Activated T-cell treated with anti-CD3 and anti-CD28 coated beads, Interleukin-2, amount 50 U/mL, for 4 hours (primary cell): ENCODE results near the gene PLAC1. TPM values are rescaled to one million over a fixed set of nuclear protein-coding genes. Genes with fewer than 3 reads are reported as not detected.

Experiments used
- ATAC-seq, 2 donors: fragments of 200-7000 bp; cut with Tn5 transposase; one replicate each; pipeline ENCODE4 v1.10.0; 2021
- DNase-seq: peaks from one replicate; pipeline ENCODE4 v3.0.0-alpha.2; 2020
- H3K27me3 Mint-ChIP-seq: one replicate; pipeline ENCODE4 v1.8.0; 2021; ENCODE audit warnings: low read depth, mixed read lengths
- H3K36me3 Mint-ChIP-seq: one replicate; pipeline ENCODE4 v1.8.0; 2022; ENCODE audit warnings: mixed read lengths; ENCODE audit not compliant: insufficient read depth
- H3K4me1 Mint-ChIP-seq: one replicate; pipeline ENCODE4 v1.8.0; 2021; ENCODE audit warnings: low read depth, mixed read lengths
- H3K4me3 Mint-ChIP-seq: one replicate; pipeline ENCODE4 v1.8.0; 2021; ENCODE audit warnings: mild to moderate bottlenecking, moderate library complexity, mixed read lengths
- H3K9me3 Mint-ChIP-seq: one replicate; pipeline ENCODE4 v1.8.0; 2021; ENCODE audit warnings: mixed read lengths
- total RNA-seq, 3 donors: library from RNA; stranded (reverse); gene quantifications; one replicate each; pipeline ENCODE4 v1.2.1, GENCODE V29; 2021

The PLAC1 gene
- total RNA-seq, 3 donors from 2014 or later = 0.24 to 0.35 TPM; not detected in 1

DNA sequence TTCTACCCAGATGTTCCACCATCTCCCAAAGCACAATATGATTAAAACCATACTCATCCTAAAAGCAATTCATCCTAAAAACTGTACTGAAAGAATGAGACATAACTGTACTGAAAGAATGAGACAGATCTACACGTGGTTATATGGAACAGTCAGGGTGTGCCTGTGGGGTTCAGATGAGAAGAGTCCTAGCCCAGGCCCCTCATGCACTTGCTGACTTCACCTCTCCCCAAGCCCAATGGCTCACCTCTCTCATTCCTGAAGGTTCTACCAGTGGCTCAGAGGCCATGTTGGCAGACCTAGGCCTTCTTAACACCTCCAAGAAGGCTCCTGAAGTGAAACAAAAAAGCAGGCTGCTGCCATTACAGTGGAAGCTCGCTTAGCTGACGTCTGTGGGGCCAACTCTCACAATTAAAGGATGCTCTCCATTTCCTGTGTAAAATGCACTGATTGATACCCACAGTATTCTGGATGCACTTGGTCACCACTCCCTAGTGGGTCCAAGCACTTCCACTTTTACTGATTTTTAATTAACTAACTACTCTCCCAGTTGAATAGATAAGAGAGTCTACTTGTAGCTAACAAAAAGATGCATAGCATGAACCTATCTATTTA lies 3.8 kb downstream of the PLAC1 start:
- Mint-ChIP-seq H3K4me3 (no peak overlapping the region), H3K4me1 (peaks cover 9% of the 10 kb centered on the region)

DNA sequence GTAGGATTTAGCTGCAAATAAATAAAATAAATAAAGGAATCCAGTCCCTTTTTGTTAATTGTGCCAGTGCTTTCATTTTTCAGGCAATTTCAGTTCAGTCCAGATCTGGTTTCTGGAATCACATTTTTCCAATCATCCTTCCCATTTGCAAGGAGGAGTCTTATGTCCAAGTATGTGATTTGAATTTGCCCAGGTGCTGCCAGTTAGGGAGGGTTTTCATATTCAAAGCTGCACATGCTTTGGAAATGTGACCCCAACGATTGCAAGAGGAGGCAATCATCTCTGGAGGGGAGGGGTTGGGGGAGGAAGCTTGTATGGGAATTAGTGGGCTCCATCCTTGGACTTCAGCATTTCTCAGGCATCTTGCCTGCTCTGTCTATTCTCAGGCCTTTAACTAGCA lies 4.4 kb downstream of the PLAC1 start:
- no peaks in the 10 kb centered on the region for H3K27me3 Mint-ChIP-seq
- ATAC-seq (no peak), DNase-seq (no peak)
- peaks cover 9% of the 10 kb centered on the region for H3K4me1 Mint-ChIP-seq
- no peak overlapping the region for H3K4me3 Mint-ChIP-seq
- H3K9me3 Mint-ChIP-seq = no peaks in the 10 kb centered on the region
- H3K36me3 Mint-ChIP-seq = no peaks in the 10 kb centered on the region

More for the DNA sequence above, 3.8 kb downstream of the PLAC1 start:
- Mint-ChIP-seq H3K27me3 (no peaks in the 10 kb centered on the region), H3K9me3 (no peaks in the 10 kb centered on the region), H3K36me3 (no peaks in the 10 kb centered on the region)
- ATAC-seq (peak; percentile 98 to 99), DNase-seq (no peak)

DNA sequence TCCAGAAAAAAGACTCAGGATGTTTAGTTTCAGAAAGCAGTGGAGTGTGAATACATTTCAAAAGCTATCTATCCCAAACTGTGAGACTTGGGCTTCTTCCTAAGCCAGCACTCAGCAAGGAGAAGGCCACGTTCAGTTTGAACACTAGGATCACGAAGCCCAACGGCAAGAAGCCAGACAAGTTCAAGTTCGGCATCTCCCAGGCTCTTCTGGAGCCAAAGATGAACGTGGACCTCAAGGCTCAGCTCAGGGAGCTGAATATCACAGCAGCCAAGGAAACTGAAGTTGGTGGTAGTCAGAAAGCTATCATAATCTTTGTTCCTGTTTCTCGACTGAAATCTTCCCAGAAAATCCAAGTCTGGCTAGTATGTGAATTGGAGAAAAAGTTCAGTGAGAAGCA lies 7.6 kb downstream of the PLAC1 start:
- H3K4me3 Mint-ChIP-seq = no peak overlapping the region
- peaks cover 6% of the 10 kb centered on the region for H3K27me3 Mint-ChIP-seq
- DNase-seq (no peak), ATAC-seq (no peak)
- peaks cover 9% of the 10 kb centered on the region for H3K4me1 Mint-ChIP-seq
- no peaks in the 10 kb centered on the region for H3K9me3 Mint-ChIP-seq
- no peaks in the 10 kb centered on the region for H3K36me3 Mint-ChIP-seq

DNA sequence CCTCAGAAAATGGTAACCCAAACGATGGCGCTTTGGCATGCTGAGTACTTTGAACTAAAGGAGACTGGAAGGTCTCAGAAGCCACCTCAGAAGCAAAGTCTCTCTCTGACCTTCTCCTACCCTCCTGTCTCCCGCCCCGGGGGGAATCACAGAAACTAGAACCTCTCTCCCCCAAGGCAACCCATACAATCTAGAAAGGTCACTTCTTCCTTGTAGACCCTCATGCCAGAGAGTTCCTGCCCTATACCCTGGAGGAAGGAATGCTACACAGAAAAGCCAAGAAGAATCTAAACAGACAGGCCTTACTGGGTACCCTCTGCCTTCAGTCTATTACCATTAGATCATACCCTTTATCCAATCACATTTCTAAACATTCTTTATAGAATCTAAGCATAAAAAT lies 8.5 kb downstream of the PLAC1 start:
- Mint-ChIP-seq H3K4me1 (peaks cover 8% of the 10 kb centered on the region), H3K27me3 (peaks cover 8% of the 10 kb centered on the region), H3K9me3 (no peaks in the 10 kb centered on the region), H3K36me3 (no peaks in the 10 kb centered on the region), H3K4me3 (no peak overlapping the region)
- no peak for ATAC-seq
- DNase-seq = no peak

DNA sequence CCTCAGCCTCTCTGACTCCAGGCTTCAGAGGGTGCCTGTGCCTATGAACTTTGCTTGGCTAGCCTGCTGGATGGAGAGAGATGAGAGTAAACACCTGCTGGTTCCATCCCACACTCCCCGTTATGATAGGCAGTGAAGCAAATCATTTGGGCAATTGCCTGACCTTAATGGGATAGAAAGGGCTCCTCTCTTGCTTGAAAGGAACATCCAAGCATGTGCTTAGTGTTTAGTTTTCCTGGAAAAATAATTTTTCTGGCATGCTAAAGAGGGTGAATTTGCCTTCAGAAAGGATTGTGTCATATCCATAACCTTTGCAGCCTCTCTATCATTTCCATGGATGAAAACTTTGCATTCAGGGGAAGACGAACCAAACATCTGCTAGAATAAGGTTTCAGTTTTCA lies 10.8 kb downstream of the PLAC1 start:
- Mint-ChIP-seq H3K4me3 (no peak overlapping the region), H3K27me3 (peaks cover 11% of the 10 kb centered on the region), H3K4me1 (no peaks in the 10 kb centered on the region), H3K36me3 (no peaks in the 10 kb centered on the region), H3K9me3 (no peaks in the 10 kb centered on the region)
- DNase-seq (no peak), ATAC-seq (no peak)

DNA sequence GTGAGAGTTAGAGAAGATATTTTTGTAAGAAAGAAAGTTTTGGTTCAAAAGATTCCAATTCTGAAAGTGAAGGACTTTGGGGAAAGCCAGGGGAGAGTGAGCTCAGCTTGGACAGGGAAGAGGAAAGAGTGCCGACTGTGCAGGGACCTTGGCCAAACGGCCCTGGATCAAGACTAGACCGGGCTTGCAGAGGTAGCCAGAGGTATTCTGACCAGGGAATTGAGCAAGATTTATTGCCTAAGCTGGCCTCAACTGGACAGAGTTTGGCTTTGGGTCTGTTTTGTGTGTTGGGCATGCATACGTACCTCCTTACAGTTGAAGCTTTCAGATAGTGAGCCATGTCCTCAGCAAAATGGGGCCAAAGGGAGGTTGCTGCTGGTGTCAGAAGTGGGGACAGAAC lies 11.6 kb downstream of the PLAC1 start:
- Mint-ChIP-seq H3K4me3 (no peak overlapping the region), H3K9me3 (no peaks in the 10 kb centered on the region), H3K27me3 (peaks cover 14% of the 10 kb centered on the region), H3K36me3 (no peaks in the 10 kb centered on the region), H3K4me1 (no peaks in the 10 kb centered on the region)
- ATAC-seq (no peak), DNase-seq (no peak)

DNA sequence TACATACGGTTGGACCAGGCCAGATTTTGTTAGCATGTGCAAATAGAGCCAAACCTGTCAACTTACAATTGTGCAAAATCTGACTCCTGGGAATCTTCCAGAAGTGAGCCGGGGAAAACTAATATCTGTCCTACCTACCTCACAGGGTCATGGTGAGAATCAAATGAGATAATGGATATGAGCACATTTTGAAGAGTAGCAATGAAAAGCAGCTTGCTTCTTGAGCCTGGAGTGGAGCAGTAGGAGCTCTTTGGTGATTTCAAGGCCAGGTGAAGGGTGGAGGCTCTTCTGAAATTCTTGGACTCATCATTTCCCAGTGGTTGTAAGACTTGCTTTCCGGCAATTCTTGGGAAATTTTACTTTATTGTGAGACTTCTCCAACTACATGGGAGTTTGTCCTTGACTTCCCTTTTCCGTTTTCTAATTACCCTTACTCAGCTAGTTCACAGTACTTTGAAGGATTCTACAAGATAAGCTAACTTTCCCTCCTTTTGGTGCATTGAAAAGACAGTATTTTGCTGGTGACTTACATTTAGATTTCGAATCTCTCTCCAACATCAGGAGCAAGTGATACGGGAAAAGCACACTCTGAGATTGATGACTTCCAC lies 12.2 kb downstream of the PLAC1 start:
- Mint-ChIP-seq H3K27me3 (peaks cover 19% of the 10 kb centered on the region), H3K4me3 (no peak overlapping the region), H3K4me1 (no peaks in the 10 kb centered on the region), H3K9me3 (no peaks in the 10 kb centered on the region), H3K36me3 (no peaks in the 10 kb centered on the region)
- DNase-seq (no peak), ATAC-seq (no peak)

DNA sequence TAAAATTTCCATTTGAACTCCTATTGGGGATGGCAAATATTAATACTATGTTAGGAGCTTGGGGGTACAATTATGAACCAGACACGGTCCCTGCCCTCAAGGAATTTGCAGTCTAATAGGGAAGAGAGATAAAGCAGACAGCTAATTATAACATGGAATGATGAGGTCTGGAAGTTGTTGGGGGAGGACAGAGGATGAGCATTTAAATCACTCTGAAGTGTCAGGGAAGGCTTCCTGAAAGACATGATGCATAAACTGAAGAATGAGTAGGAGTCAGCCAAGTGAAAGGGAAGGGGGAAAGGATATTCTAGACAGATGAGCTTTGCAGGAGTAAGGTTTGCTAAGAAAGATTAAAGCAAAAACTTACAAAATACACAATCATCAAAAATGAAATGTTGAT lies 15.9 kb downstream of the PLAC1 start:
- ATAC-seq = no peak
- peaks cover 21% of the 10 kb centered on the region for H3K27me3 Mint-ChIP-seq
- H3K9me3 Mint-ChIP-seq = no peaks in the 10 kb centered on the region

DNA sequence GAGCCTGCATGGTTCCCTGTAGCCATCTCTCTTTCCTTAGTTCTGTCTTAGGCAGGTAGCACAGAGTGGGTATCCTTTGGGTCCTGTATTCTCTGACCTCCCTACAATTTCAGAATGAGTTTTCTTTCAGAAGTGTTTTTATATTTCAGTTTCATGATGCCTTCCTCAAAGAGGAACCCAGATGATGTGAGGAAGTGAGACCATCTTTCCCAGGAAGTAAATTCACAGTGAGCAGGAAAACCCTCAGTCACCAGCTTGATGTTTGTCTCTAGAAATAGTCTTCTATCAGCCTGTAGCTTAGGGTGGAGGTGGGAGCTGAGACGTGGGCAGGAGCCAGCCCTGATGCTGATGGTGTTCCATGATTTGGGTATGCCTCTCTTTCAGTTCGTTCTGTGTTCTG lies 16.9 kb downstream of the PLAC1 start:
- H3K4me3 Mint-ChIP-seq = no peak overlapping the region
- H3K4me1 Mint-ChIP-seq = no peaks in the 10 kb centered on the region
- DNase-seq = no peak
- peaks cover 17% of the 10 kb centered on the region for H3K27me3 Mint-ChIP-seq
- no peaks in the 10 kb centered on the region for H3K36me3 Mint-ChIP-seq
- no peaks in the 10 kb centered on the region for H3K9me3 Mint-ChIP-seq
- ATAC-seq = no peak

More for the DNA sequence above, 15.9 kb downstream of the PLAC1 start:
- no peak for DNase-seq
- Mint-ChIP-seq H3K4me1 (no peaks in the 10 kb centered on the region), H3K36me3 (no peaks in the 10 kb centered on the region), H3K4me3 (no peak overlapping the region)

DNA sequence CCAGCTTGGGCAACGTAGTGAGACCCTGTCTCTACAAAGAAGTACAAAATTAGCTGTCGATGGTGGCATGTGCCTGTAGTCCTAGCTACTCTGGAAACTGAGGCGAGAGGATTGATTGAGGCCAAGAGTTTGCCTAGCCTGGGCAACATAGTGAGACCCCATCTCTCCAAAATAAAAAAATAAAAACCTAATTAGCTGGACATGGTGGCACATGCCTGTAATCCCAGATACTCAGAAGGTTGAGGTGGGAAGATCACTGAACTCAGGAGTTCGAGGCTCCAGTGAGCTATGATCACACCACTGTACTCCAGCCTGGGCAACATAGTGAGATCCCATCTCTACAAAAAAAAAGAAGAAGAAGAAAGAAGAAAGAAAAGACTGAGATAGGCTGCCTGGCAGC lies 17.4 kb downstream of the PLAC1 start:
- Mint-ChIP-seq H3K4me1 (no peaks in the 10 kb centered on the region), H3K4me3 (no peak overlapping the region), H3K27me3 (peaks cover 15% of the 10 kb centered on the region), H3K36me3 (no peaks in the 10 kb centered on the region), H3K9me3 (no peaks in the 10 kb centered on the region)
- ATAC-seq (no peak), DNase-seq (no peak)

DNA sequence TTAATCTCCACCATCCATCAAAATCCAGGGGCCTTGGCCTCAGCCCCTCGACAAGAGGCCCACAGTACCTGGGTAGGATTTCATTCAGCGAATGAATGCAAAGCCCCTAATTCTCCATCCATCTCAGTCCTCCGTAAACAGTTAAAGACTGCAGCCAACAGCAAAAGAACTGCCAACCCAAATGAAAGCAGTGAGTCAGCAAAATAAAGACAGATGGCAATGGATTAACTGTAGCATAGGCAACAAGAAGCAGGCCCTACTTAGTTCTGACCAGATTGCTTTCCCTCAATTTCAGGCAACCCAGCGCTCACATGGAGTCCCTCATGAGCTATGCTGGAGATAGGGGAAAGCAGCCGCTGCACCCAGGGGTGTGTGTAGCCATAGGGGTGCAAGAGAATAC lies 21.4 kb downstream of the PLAC1 start:
- no peaks in the 10 kb centered on the region for H3K9me3 Mint-ChIP-seq
- H3K4me3 Mint-ChIP-seq = no peak overlapping the region
- H3K4me1 Mint-ChIP-seq = peaks cover 3% of the 10 kb centered on the region
- H3K27me3 Mint-ChIP-seq = peaks cover 8% of the 10 kb centered on the region
- DNase-seq (no peak), ATAC-seq (no peak)
- no peaks in the 10 kb centered on the region for H3K36me3 Mint-ChIP-seq

DNA sequence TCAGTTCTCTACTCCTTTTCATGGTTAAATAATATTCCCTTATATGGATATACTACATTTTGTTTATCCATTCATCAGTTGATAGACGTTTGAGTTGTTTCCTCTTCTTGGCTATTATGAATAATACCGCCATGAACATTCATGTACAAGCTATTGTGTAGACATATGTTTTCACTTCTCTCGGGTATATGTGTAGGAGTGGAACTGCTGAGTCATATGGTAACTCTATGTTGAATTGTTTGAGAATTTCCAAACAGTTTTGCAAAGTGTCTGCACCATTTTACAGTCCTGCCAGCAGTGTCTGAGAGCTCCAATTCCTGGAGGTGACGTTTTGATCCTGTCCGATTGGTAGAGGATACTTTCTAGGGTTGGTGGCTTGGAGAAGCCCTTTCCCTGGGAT lies 23.6 kb downstream of the PLAC1 start:
- no peak overlapping the region for H3K4me3 Mint-ChIP-seq
- H3K9me3 Mint-ChIP-seq = no peaks in the 10 kb centered on the region
- DNase-seq (no peak), ATAC-seq (peak; percentile 65 to 85)
- no peaks in the 10 kb centered on the region for H3K36me3 Mint-ChIP-seq
- H3K4me1 Mint-ChIP-seq = peaks cover 3% of the 10 kb centered on the region
- H3K27me3 Mint-ChIP-seq = peaks cover 2% of the 10 kb centered on the region

DNA sequence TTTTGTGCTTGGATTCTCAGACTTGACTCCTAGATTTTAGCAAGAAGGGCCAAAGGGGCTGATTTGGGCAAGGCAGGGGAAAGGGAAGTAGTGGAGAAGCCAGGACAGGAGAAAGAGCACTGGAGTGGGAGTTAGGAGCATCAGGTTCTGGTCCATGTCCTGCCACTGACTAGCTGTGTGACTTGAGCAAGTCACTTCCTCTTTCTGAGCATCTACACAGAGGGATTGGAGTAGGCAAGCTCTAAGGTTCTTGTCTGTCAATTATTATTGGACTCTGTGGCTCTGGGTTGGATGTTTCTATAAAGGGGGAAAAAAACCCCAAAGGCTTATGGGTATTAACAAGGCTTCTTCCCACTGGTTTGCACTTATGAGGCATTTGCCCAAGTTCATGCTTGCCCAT lies 24.4 kb downstream of the PLAC1 start:
- DNase-seq = no peak
- Mint-ChIP-seq H3K4me1 (peaks cover 3% of the 10 kb centered on the region), H3K36me3 (no peaks in the 10 kb centered on the region), H3K4me3 (no peak overlapping the region), H3K9me3 (no peaks in the 10 kb centered on the region), H3K27me3 (peaks cover 2% of the 10 kb centered on the region)
- no peak for ATAC-seq

DNA sequence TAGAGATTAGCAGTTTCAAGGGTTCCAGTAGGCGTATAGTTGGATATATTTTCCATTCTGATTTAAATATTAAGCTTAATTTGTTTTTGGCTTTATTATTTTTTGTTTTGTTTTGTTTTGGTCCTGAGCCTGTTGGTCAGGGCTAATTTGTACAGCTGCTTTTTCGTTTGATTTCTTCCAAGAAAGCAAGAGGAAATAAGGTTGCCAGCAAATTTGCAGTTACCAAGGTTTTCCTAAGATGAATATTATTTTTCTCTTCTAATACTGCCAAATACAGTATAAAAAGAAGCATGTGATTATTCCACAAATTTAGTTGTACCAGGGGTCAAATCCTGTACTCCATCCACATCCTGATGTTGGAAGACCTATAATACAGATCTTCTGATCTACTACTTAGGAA lies 24.9 kb downstream of the PLAC1 start:
- no peaks in the 10 kb centered on the region for H3K36me3 Mint-ChIP-seq
- no peak for ATAC-seq
- peaks cover 2% of the 10 kb centered on the region for H3K27me3 Mint-ChIP-seq

DNA sequence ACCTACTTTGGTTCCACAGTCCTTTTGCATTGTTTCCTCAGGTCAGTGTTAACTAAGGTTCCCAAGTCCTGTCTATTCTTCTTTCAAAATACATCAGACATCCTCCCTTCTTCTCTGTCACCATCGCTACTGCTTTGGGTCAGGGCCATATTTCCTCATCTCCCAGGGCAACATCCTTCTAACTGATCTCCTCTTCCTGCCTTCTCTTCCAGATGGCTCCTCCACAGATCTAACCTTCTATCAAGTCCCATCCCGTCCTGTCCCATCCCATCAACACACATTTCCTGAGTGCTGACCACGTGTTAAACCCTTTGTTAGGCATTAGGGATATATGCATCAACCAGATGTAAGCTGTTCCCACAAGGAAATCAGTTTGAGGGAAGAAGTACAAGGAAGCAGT lies 25.9 kb downstream of the PLAC1 start:
- Mint-ChIP-seq H3K4me1 (peaks cover 3% of the 10 kb centered on the region), H3K4me3 (no peak overlapping the region), H3K9me3 (no peaks in the 10 kb centered on the region), H3K36me3 (no peaks in the 10 kb centered on the region), H3K27me3 (peaks cover 2% of the 10 kb centered on the region)
- DNase-seq = no peak
- ATAC-seq = no peak

More for the DNA sequence above, 24.9 kb downstream of the PLAC1 start:
- H3K4me1 Mint-ChIP-seq = peaks cover 3% of the 10 kb centered on the region
- H3K9me3 Mint-ChIP-seq = no peaks in the 10 kb centered on the region
- no peak for DNase-seq
- H3K4me3 Mint-ChIP-seq = no peak overlapping the region
